Measurements from ENCODE around the gene CSMD2.

CSMD2 gene

DNA sequence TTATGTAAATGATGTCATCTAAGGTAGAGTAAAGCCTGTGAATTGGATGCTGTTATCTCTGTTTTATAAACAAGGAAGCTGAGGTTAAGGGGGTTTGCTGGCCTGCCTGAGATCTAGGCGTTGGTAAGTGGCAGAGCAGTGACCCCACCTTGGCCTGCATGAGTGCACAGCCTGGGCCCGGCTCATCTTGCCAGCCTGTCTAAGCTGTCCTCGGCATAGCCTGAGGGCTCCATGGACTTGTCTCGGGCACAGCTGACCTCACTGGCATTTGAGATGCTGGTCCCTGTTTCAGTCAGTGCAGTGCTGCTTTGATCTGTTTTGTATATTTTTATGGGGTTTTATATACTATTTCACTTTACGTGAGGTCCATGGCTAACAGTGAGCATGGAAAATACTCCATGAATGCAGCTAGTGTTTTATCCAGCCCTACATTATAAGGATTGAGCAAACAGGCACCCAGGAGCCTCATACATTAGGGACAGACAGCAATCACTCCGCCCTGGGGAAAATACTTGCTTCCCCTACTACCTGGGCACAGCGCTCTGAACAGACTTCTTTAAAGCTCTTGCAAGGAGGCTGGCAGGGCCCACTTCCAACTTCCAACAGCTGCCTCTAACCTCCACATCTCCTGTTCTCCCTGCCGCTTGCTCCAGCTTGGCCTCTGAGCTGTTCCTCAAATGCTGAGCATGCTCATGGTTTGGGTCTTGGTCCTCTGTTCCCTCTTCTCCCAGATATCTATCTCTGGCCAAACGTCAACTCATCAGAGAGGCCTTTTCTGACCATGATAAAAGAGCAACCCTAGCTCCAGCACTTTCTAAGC lies 451.8 kb downstream of the CSMD2 start:
- peaks cover 4% of the 10 kb centered on the region; the same call in 1 of the 2 replicates for H3K4me1 ChIP-seq (ENCODE audit: insufficient read depth, low read length)
- H3K4me3 ChIP-seq (ENCODE audit: low read length): no peak overlapping the region
- peaks cover 40% of the 10 kb centered on the region for H3K36me3 ChIP-seq (ENCODE audit: insufficient read depth, low read length)
- H3K9me3 ChIP-seq (ENCODE audit: insufficient read depth, low read depth, low read length): no peaks in the 10 kb centered on the region
- WGBS: 90% methylated on average over 9 of the region's 9 CpGs
- H3K27me3 ChIP-seq (ENCODE audit: insufficient read depth, low read length): no peaks in the 10 kb centered on the region
- no peak overlapping the region for H3K9ac ChIP-seq (ENCODE audit: low read depth, low read length)
- no peak overlapping the region for H3K27ac ChIP-seq (ENCODE audit: low read depth, low read length)

DNA sequence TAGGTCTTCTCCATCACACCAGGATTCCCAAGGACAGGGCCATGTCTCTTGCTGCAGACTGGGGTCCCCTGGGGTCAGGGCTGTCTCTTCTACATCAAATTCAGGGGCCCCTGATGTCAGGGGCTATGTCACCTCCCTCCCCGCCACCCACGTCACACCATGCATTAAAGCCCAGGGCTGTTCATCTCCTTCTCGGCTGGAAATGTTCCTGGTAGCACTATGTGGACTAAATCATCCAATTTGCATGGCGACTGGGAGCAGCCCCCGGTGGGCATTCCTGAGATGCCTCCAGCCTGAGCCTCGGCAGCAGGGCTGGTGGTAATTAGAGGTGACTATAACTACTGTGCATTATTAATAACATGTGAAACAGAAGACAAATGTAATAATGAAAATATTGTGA lies 452.8 kb downstream of the CSMD2 start:
- no peak overlapping the region for H3K9ac ChIP-seq (ENCODE audit: low read depth, low read length)
- no peak overlapping the region for H3K4me3 ChIP-seq (ENCODE audit: low read length)
- H3K27me3 ChIP-seq (ENCODE audit: insufficient read depth, low read length): no peaks in the 10 kb centered on the region
- no peaks in the 10 kb centered on the region for H3K9me3 ChIP-seq (ENCODE audit: insufficient read depth, low read depth, low read length)
- H3K36me3 ChIP-seq (ENCODE audit: insufficient read depth, low read length): peaks cover 40% of the 10 kb centered on the region
- WGBS: 71% methylated on average over 6 of the region's 6 CpGs
- H3K27ac ChIP-seq (ENCODE audit: low read depth, low read length): no peak overlapping the region
- H3K4me1 ChIP-seq (ENCODE audit: insufficient read depth, low read length): peaks cover 4% of the 10 kb centered on the region; the same call in 1 of the 2 replicates

DNA sequence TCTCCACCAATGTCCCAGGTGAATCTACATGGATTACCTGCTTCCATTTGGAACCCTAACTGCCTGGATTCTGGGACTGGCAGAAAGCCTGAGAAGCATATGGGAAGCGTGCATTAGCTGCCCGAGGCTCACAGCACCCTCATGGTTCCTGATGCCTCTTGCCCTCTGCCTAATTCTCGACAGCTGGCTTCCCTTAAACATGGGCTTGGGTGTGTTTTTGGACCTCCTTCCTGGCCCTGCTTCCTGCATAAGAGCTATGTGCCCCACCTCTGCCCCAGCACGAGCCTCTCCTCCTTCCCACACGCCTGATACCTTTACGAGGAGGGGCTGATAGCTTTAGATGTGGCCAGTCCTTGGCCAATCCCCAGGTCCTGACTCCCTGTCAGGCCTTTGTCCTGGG lies 453.5 kb downstream of the CSMD2 start:
- Histone ChIP-seq H3K4me3 (ENCODE audit: low read length) (no peak overlapping the region), H3K27ac (ENCODE audit: low read depth, low read length) (no peak overlapping the region), H3K9me3 (ENCODE audit: insufficient read depth, low read depth, low read length) (no peaks in the 10 kb centered on the region), H3K9ac (ENCODE audit: low read depth, low read length) (no peak overlapping the region), H3K4me1 (ENCODE audit: insufficient read depth, low read length) (peaks cover 4% of the 10 kb centered on the region; the same call in 1 of the 2 replicates), H3K36me3 (ENCODE audit: insufficient read depth, low read length) (peaks cover 40% of the 10 kb centered on the region), H3K27me3 (ENCODE audit: insufficient read depth, low read length) (no peaks in the 10 kb centered on the region)
- 93% methylated on average over 6 of the region's 6 CpGs for WGBS

DNA sequence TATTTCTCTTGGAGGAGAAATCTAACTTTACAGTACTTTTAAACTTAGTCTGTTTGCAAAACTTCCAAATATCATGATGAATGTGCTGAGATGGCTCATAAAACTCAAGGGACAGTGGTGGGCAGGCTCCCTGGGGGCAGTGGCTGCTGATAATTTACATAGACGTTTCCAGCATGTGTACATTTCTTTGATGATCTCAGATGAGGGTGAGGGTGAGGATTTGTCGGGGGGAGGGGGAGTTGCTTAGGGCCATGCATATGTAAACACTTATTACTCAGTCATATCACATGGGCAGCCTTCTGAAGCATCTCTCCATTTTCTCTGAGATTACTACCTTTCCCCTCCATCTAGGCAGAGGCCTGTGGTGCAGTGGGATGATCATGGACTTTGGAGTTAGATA lies 454.1 kb downstream of the CSMD2 start:
- 64% methylated on average over 1 of the region's 2 CpGs for WGBS
- Histone ChIP-seq H3K27me3 (ENCODE audit: insufficient read depth, low read length) (no peaks in the 10 kb centered on the region), H3K9me3 (ENCODE audit: insufficient read depth, low read depth, low read length) (no peaks in the 10 kb centered on the region), H3K27ac (ENCODE audit: low read depth, low read length) (no peak overlapping the region), H3K36me3 (ENCODE audit: insufficient read depth, low read length) (peaks cover 35% of the 10 kb centered on the region), H3K4me1 (ENCODE audit: insufficient read depth, low read length) (peaks cover 4% of the 10 kb centered on the region; the same call in 1 of the 2 replicates), H3K9ac (ENCODE audit: low read depth, low read length) (no peak overlapping the region), H3K4me3 (ENCODE audit: low read length) (no peak overlapping the region)

DNA sequence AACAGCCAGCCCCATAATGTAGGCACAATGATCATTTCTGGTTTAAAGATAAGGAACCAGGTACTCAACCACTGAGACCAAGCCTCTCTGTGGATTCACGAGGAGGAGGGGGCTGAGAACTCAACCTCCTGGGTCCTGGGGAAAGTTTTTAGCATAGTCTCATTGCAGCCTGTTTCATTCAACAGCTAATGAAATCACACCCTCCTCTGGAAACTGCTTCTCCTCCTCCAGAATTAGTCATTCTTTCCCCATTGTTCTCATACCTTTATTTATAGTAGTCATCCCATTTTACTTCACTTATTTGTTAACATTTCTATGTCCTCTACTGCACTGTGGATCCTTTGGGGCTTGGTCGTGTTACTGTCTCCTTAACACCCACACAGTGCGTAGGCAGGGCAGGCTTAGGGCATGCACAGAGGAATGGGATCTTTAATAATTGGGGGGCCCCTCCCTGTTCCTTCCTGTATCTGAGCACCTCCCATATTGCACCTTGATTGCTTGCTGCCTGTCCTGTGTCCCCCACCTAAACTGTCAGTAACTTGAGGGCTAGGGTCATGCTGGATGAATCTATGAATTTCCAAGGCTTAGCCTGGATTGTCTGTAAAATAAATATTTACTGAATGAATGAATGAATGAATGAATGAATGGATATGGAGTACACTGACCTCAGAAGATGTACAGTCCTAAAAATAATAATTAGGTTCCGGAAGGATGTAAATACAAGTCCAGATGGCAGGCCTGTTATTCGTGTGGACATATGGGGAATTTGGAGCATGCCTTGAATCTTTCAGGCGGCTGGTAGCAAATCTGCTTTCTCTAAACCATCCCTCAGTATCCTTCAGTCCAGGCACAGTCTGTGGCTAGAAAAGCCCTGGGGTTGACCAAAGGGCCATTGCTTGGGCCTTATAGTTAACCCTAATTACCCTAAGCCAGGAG lies 455.0 kb downstream of the CSMD2 start:
- Histone ChIP-seq H3K9me3 (ENCODE audit: insufficient read depth, low read depth, low read length) (no peaks in the 10 kb centered on the region), H3K4me3 (ENCODE audit: low read length) (no peak overlapping the region), H3K36me3 (ENCODE audit: insufficient read depth, low read length) (peaks cover 26% of the 10 kb centered on the region), H3K4me1 (ENCODE audit: insufficient read depth, low read length) (peaks cover 4% of the 10 kb centered on the region; the same call in 1 of the 2 replicates), H3K27ac (ENCODE audit: low read depth, low read length) (no peak overlapping the region), H3K27me3 (ENCODE audit: insufficient read depth, low read length) (no peaks in the 10 kb centered on the region), H3K9ac (ENCODE audit: low read depth, low read length) (no peak overlapping the region)
- WGBS: 80% methylated on average over 6 of the region's 6 CpGs

DNA sequence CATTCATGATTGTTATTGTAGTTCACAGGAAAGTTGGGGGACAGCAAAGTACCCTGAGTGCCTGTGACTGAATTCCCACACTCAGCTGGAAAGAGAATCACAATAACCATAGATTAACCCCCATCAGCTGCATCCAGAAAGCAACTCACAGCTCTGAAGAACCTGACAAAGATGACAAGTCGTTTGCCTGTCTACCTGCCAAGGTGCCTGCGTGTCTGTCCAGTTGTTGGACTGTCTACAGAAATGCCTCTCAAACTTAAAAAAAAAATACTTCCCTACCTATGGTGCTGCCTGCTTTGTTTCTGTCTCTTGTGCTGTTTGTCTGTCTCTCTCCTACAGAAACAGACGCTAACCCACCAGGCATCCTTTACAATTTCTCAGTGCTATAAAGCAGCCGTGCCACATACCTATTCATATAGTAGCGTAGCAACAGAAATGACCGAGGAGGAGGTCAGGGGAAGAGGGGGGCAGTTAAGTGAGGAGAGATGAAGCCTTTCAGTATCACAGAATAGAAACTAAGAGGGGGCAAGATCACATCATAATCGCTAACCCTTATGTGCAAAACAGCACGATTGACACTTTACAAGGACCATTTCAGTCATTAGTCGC lies 455.8 kb downstream of the CSMD2 start:
- H3K9ac ChIP-seq (ENCODE audit: low read depth, low read length): no peak overlapping the region
- no peak overlapping the region for H3K27ac ChIP-seq (ENCODE audit: low read depth, low read length)
- 93% methylated on average over 8 of the region's 9 CpGs for WGBS
- H3K4me3 ChIP-seq (ENCODE audit: low read length): no peak overlapping the region
- no peaks in the 10 kb centered on the region for H3K27me3 ChIP-seq (ENCODE audit: insufficient read depth, low read length)
- H3K36me3 ChIP-seq (ENCODE audit: insufficient read depth, low read length): peaks cover 22% of the 10 kb centered on the region
- no peaks in the 10 kb centered on the region for H3K9me3 ChIP-seq (ENCODE audit: insufficient read depth, low read depth, low read length)
- peaks cover 4% of the 10 kb centered on the region; the same call in 1 of the 2 replicates for H3K4me1 ChIP-seq (ENCODE audit: insufficient read depth, low read length)

DNA sequence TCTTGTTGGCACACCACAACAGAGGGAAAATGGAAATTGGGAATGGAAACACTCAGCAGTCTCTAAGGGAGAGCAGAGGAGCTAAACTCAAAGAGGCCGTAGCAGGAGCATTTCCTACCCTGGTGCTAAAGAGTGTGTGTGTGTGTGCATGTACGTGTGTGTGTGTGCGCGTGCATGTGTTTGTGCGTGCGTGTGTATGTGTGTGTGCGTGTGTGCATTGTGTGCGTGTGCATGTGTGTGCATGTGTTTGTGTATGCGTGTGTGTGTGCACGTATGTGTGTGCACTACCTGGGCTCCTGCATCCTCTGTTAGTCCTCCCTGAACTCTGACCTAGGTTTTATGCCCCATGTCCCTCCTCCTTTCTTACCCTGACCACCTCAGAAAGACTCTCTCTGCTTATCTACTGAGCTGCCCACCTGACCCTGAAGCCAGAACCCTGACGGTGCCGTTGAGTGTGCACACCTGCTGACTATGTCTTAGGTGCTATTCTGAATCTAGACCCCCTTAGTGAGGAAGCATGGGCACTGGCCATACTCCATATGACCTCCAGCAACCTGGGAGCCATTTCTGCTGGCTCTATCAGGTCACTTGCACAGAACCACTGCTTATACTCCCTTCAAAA lies 458.3 kb downstream of the CSMD2 start:
- H3K4me3 ChIP-seq (ENCODE audit: low read length): no peak overlapping the region
- peaks cover 4% of the 10 kb centered on the region; the same call in 1 of the 2 replicates for H3K4me1 ChIP-seq (ENCODE audit: insufficient read depth, low read length)
- H3K27me3 ChIP-seq (ENCODE audit: insufficient read depth, low read length): no peaks in the 10 kb centered on the region
- H3K36me3 ChIP-seq (ENCODE audit: insufficient read depth, low read length): peaks cover 7% of the 10 kb centered on the region; the same call in 1 of the 2 replicates
- H3K9me3 ChIP-seq (ENCODE audit: insufficient read depth, low read depth, low read length): no peaks in the 10 kb centered on the region
- WGBS: 94% methylated on average over 12 of the region's 12 CpGs
- H3K27ac ChIP-seq (ENCODE audit: low read depth, low read length): no peak overlapping the region
- no peak overlapping the region for H3K9ac ChIP-seq (ENCODE audit: low read depth, low read length)

DNA sequence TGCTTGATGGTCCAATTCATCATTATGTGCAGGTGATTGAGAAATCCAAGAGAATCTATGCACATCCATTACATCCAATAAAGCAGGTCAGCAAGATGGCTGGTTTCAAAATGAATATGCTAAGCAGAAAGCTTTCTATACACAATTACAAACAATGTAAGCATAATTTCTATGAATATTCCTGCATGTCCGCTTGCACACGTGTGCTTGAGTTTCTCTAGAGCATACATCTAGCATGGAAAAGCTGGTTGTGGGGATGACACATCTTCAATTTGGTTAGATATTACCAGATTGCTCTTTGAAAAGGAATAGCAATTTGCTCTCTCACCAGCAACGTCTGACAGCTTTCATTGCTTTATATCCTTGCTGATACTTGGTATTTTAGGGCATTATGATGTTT lies 461.6 kb downstream of the CSMD2 start:
- 97% methylated on average over 3 of the region's 3 CpGs for WGBS
- no peak overlapping the region for H3K9ac ChIP-seq (ENCODE audit: low read depth, low read length)
- no peaks in the 10 kb centered on the region for H3K9me3 ChIP-seq (ENCODE audit: insufficient read depth, low read depth, low read length)
- H3K4me1 ChIP-seq (ENCODE audit: insufficient read depth, low read length): no peaks in the 10 kb centered on the region
- H3K4me3 ChIP-seq (ENCODE audit: low read length): no peak overlapping the region
- no peak overlapping the region for H3K27ac ChIP-seq (ENCODE audit: low read depth, low read length)
- H3K27me3 ChIP-seq (ENCODE audit: insufficient read depth, low read length): no peaks in the 10 kb centered on the region
- H3K36me3 ChIP-seq (ENCODE audit: insufficient read depth, low read length): 0 out of 2 replicates have a peak, but pooled peaks cover 2% of the 10 kb centered on the region

DNA sequence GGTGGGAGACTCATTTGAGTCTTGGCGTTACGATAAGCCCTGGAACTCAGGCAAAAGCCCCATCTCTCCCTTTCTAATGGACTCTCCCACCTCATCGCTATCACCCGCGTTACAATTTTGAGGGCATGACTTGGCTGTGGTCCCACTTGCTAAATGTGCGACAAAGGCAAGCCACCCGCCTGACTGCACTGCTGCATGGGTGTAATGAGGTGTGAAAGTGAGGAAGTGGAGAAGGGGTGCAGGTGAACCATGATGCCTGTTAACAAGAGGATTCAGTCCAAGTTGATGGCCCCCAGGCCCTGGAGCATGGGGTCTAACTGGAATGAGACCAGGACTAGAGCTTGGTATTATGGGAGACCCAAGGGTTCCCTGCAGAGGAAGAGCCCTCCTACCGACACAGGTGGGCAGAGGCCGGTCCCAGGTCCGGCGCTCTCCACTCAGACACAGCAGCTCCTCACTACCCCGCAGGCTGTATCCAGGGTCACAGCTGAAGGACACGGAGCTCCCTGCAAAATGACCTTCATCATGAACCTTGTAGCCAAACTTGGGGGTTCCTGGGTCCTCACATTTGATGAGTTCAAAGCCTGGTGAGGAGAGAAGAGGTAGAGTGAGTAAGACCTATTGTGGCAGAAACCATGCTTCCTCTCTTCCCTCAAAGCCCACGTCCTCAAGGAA lies 466.5 kb downstream of the CSMD2 start:
- H3K9me3 ChIP-seq (ENCODE audit: insufficient read depth, low read depth, low read length): no peaks in the 10 kb centered on the region
- peaks cover 11% of the 10 kb centered on the region; the same call in 1 of the 2 replicates for H3K36me3 ChIP-seq (ENCODE audit: insufficient read depth, low read length)
- no peaks in the 10 kb centered on the region for H3K27me3 ChIP-seq (ENCODE audit: insufficient read depth, low read length)
- no peaks in the 10 kb centered on the region for H3K4me1 ChIP-seq (ENCODE audit: insufficient read depth, low read length)
- no peak overlapping the region for H3K4me3 ChIP-seq (ENCODE audit: low read length)
- no peak overlapping the region for H3K9ac ChIP-seq (ENCODE audit: low read depth, low read length)
- 96% methylated on average over 14 of the region's 14 CpGs for WGBS
- H3K27ac ChIP-seq (ENCODE audit: low read depth, low read length): no peak overlapping the region

DNA sequence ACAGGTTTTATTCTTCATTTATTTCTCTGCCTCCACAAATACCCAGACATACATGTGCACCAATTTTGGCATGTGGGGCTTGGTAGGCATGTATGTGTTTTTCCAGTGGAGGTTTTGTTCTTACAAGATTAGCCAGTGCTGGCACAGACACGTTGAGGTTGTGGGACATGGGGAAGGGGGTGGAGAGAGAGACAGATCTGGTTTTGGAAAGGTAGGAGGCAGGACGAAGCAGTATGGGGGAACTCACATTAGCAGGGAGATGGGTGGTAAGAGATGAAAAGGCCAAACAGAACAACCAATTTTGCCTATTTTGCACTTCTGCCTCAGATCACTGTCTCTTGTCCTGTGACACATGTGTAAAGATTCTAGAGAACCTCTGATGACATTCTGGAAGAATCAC lies 467.2 kb downstream of the CSMD2 start:
- Histone ChIP-seq H3K9ac (ENCODE audit: low read depth, low read length) (no peak overlapping the region), H3K27ac (ENCODE audit: low read depth, low read length) (no peak overlapping the region), H3K9me3 (ENCODE audit: insufficient read depth, low read depth, low read length) (no peaks in the 10 kb centered on the region), H3K4me1 (ENCODE audit: insufficient read depth, low read length) (no peaks in the 10 kb centered on the region), H3K27me3 (ENCODE audit: insufficient read depth, low read length) (no peaks in the 10 kb centered on the region), H3K36me3 (ENCODE audit: insufficient read depth, low read length) (peaks cover 11% of the 10 kb centered on the region; the same call in 1 of the 2 replicates), H3K4me3 (ENCODE audit: low read length) (no peak overlapping the region)
- WGBS: 88% methylated on average over 2 of the region's 2 CpGs

Data from HUES64 (cell line).